Measurements from ENCODE around the gene LTBP1.

The LTBP1 gene

GRCh38 chr2:33115728-33116127, 169.0 kb downstream of the LTBP1 start:
- no peaks in the 10 kb centered on the region for H3K27me3 ChIP-seq (ENCODE audit: insufficient read depth, poor library complexity, severe bottlenecking)
- no peak overlapping the region for H3K4me3 ChIP-seq (replicated peaks; ENCODE audit: insufficient read depth, low read length)
- DNase-seq (ENCODE audit: low read depth in 1 of 2, low spot score in 1 of 2): no peak
- no peak for TF ChIP-seq POLR2AphosphoS5 (IDR thresholded peaks at IDR 0.05; ENCODE audit: low read depth)
- TF ChIP-seq SPI1 (IDR thresholded peaks at IDR 0.05; ENCODE audit: borderline replicate concordance, low read depth): no peak
- TF ChIP-seq, protein P1, sequence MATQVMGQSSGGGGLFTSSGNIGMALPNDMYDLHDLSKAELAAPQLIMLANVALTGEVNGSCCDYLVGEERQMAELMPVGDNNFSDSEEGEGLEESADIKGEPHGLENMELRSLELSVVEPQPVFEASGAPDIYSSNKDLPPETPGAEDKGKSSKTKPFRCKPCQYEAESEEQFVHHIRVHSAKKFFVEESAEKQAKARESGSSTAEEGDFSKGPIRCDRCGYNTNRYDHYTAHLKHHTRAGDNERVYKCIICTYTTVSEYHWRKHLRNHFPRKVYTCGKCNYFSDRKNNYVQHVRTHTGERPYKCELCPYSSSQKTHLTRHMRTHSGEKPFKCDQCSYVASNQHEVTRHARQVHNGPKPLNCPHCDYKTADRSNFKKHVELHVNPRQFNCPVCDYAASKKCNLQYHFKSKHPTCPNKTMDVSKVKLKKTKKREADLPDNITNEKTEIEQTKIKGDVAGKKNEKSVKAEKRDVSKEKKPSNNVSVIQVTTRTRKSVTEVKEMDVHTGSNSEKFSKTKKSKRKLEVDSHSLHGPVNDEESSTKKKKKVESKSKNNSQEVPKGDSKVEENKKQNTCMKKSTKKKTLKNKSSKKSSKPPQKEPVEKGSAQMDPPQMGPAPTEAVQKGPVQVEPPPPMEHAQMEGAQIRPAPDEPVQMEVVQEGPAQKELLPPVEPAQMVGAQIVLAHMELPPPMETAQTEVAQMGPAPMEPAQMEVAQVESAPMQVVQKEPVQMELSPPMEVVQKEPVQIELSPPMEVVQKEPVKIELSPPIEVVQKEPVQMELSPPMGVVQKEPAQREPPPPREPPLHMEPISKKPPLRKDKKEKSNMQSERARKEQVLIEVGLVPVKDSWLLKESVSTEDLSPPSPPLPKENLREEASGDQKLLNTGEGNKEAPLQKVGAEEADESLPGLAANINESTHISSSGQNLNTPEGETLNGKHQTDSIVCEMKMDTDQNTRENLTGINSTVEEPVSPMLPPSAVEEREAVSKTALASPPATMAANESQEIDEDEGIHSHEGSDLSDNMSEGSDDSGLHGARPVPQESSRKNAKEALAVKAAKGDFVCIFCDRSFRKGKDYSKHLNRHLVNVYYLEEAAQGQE (IDR thresholded peaks at IDR 0.05; ENCODE audit: insufficient replicate concordance, low read depth): no peak
- no peak for TF ChIP-seq GABPA (IDR thresholded peaks at IDR 0.05; ENCODE audit: low read depth)
- no peak for TF ChIP-seq CTCF (IDR thresholded peaks at IDR 0.05; ENCODE audit: insufficient read depth, low read length)
- H3K27ac ChIP-seq (replicated peaks): no peak overlapping the region

DNA sequence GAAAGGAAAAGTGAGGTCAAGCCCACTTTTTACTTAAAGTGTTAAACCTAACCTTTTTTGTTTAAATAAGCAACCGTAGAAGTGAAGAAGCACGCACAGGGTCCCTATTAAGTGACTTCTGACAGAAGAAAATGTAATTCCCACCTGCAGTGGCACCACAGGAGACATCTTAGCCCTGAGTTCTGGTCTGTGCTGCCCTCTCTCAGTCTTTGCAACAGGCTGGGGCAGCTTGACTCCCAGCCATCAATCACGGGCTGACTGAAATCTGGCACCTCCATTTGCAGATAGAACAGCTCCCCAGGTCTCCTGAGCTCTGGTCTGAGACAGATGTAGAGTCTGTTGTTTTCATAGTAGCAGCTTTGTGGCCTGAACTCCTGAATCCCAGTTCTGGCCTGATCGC, 170.0 kb downstream of the LTBP1 start:
- H3K4me3 ChIP-seq (replicated peaks; ENCODE audit: insufficient read depth, low read length): no peak overlapping the region
- TF ChIP-seq CTCF (IDR thresholded peaks at IDR 0.05; ENCODE audit: insufficient read depth, low read length) (no peak), POLR2AphosphoS5 (IDR thresholded peaks at IDR 0.05; ENCODE audit: low read depth) (no peak), SPI1 (IDR thresholded peaks at IDR 0.05; ENCODE audit: borderline replicate concordance, low read depth) (no peak), GABPA (IDR thresholded peaks at IDR 0.05; ENCODE audit: low read depth) (no peak)
- TF ChIP-seq, protein P1 (IDR thresholded peaks at IDR 0.05; ENCODE audit: insufficient replicate concordance, low read depth): no peak
- H3K27ac ChIP-seq (replicated peaks): no peak overlapping the region
- DNase-seq (ENCODE audit: low read depth in 1 of 2, low spot score in 1 of 2): no peak
- H3K27me3 ChIP-seq (ENCODE audit: insufficient read depth, poor library complexity, severe bottlenecking): no peaks in the 10 kb centered on the region

GRCh38 chr2:33118651-33119050, 171.9 kb downstream of the LTBP1 start:
- H3K4me3 ChIP-seq (replicated peaks; ENCODE audit: insufficient read depth, low read length): no peak overlapping the region
- no peaks in the 10 kb centered on the region for H3K27me3 ChIP-seq (ENCODE audit: insufficient read depth, poor library complexity, severe bottlenecking)
- TF ChIP-seq GABPA (IDR thresholded peaks at IDR 0.05; ENCODE audit: low read depth) (no peak), SPI1 (IDR thresholded peaks at IDR 0.05; ENCODE audit: borderline replicate concordance, low read depth) (no peak), POLR2AphosphoS5 (IDR thresholded peaks at IDR 0.05; ENCODE audit: low read depth) (no peak)
- TF ChIP-seq, protein P1 (IDR thresholded peaks at IDR 0.05; ENCODE audit: insufficient replicate concordance, low read depth): no peak
- DNase-seq (ENCODE audit: low read depth in 1 of 2, low spot score in 1 of 2): no peak
- no peak overlapping the region for H3K27ac ChIP-seq (replicated peaks)

Data from HL-60 (cell line).